Neural cell (in vitro differentiated cells): Measurements from ENCODE around the gene REC8. TPM values are rescaled to one million over a fixed set of nuclear protein-coding genes. Genes with fewer than 3 reads are reported as not detected.
A peak's percentile ranks its signal among the peaks of the same experiment; 100 is the strongest.

Experiments
- H2AFZ ChIP-seq: fragments of 200-600, 300-800 bp; sonication (generic), shearing (Covaris generic); 2 replicates; pipeline ENCODE4 v1.6.0; 2014; ENCODE audit warnings: low read depth, mild to moderate bottlenecking, antibody characterized with exemption, low read length, moderate library complexity
- H3F3A ChIP-seq: fragments of 200-600 bp; shearing (Covaris generic); 2 replicates; pipeline ENCODE4 v1.6.1; 2016; ENCODE audit warnings: mild to moderate bottlenecking, moderate library complexity, mixed read lengths, antibody characterized with exemption, low read length; ENCODE audit not compliant: insufficient read depth, poor library complexity, severe bottlenecking
- H3K27ac ChIP-seq: fragments of 200-600, 300-800 bp; sonication (generic), shearing (Covaris generic); 2 replicates; pipeline ENCODE4 v1.5.1; 2014; ENCODE audit warnings: mild to moderate bottlenecking, low read length, moderate library complexity
- H3K27me3 ChIP-seq: fragments of 300-800, 200-600 bp; sonication (generic), shearing (Covaris generic); 2 replicates; pipeline ENCODE4 v1.6.0; 2014; ENCODE audit warnings: mild to moderate bottlenecking, low read depth, low read length, moderate library complexity; ENCODE audit not compliant: insufficient read depth
- H3K36me3 ChIP-seq: fragments of 300-800, 200-600 bp; sonication (generic), shearing (Covaris generic); 2 replicates; pipeline ENCODE4 v1.5.1; 2014; ENCODE audit warnings: mild to moderate bottlenecking, antibody characterized with exemption, low read length, moderate library complexity; ENCODE audit not compliant: insufficient read depth
- H3K4me2 ChIP-seq: fragments of 300-800, 200-600 bp; sonication (generic), shearing (Covaris generic); 2 replicates; pipeline ENCODE4 v1.6.0; 2014; ENCODE audit warnings: mild to moderate bottlenecking, low read length
- H3K4me3 ChIP-seq: fragments of 300-800, 200-600 bp; sonication (generic), shearing (Covaris generic); 2 replicates; pipeline ENCODE4 v1.5.1; 2014; ENCODE audit warnings: mild to moderate bottlenecking, low read length, moderate library complexity
- H3K79me2 ChIP-seq: fragments of 200-600 bp; shearing (Covaris generic); replicated peaks from 2 replicates; pipeline ENCODE4 v1.6.0; 2014; ENCODE audit warnings: mild to moderate bottlenecking, low read length, moderate library complexity; ENCODE audit not compliant: insufficient read depth
- H3K9ac ChIP-seq: fragments of 300-800, 200-600 bp; sonication (generic), shearing (Covaris generic); 2 replicates; pipeline ENCODE4 v1.6.1; 2016; ENCODE audit warnings: mild to moderate bottlenecking, low read length, mixed read lengths
- H3K9me2 ChIP-seq: fragments of 200-600 bp; shearing (Covaris generic); 2 replicates; pipeline ENCODE4 v1.6.1; 2016; ENCODE audit warnings: mild to moderate bottlenecking, low read length, mixed read lengths; ENCODE audit not compliant: insufficient read depth
- H3K9me3 ChIP-seq: fragments of 200-600, 300-800 bp; sonication (generic), shearing (Covaris generic); 2 replicates; pipeline ENCODE4 v1.6.1; 2016; ENCODE audit warnings: mild to moderate bottlenecking, mixed run types, low read length, moderate library complexity, mixed read lengths
- H4K20me1 ChIP-seq: fragments of 200-600 bp; shearing (Covaris generic); 2 replicates; pipeline ENCODE4 v1.6.1; 2016; ENCODE audit warnings: mild to moderate bottlenecking, mixed run types; ENCODE audit not compliant: insufficient read depth
- EP300 ChIP-seq: fragments of 450-650 bp; conservative IDR thresholded peaks from 2 replicates; pipeline ENCODE4 v1.6.1; 2014; ENCODE audit warnings: antibody characterized with exemption, mild to moderate bottlenecking, moderate library complexity; ENCODE audit not compliant: poor library complexity, severe bottlenecking
- EZH2 ChIP-seq: fragments of 200-600, 300-800 bp; shearing (Covaris generic), sonication (generic); IDR thresholded peaks from 2 replicates; pipeline ENCODE4 v1.6.1; 2014; ENCODE audit warnings: antibody characterized with exemption, low read length, borderline replicate concordance, mild to moderate bottlenecking; ENCODE audit not compliant: insufficient read depth, poor library complexity, severe bottlenecking
- MXI1 ChIP-seq: fragments of 450-650 bp; conservative IDR thresholded peaks from 2 replicates; pipeline ENCODE4 v1.6.1; 2014; ENCODE audit warnings: antibody characterized with exemption, mild to moderate bottlenecking; ENCODE audit not compliant: poor library complexity, severe bottlenecking
- POLR2AphosphoS5 ChIP-seq: IDR thresholded peaks from 2 replicates; pipeline ENCODE4 v1.6.1; 2012
- RAD21 ChIP-seq: fragments of 450-650 bp; conservative IDR thresholded peaks from 2 replicates; pipeline ENCODE4 v1.6.1; 2014; ENCODE audit warnings: antibody characterized with exemption, mild to moderate bottlenecking, moderate library complexity
- SMC3 ChIP-seq: fragments of 450-650 bp; conservative IDR thresholded peaks from 2 replicates; pipeline ENCODE4 v1.6.1; 2014; ENCODE audit warnings: antibody characterized with exemption, mild to moderate bottlenecking, moderate library complexity; ENCODE audit not compliant: poor library complexity
- TAF1 ChIP-seq: IDR thresholded peaks from 2 replicates; pipeline ENCODE4 v1.6.1; 2012; ENCODE audit warnings: low read depth
- polyA plus RNA-seq: library from polyadenylated mRNA; depleted of rRNA; stranded (reverse); fragments of >200 nt; gene quantifications from 2 replicates; pipeline ENCODE4 v1.2.3, GENCODE V29; 2014
- TF ChIP-seq, protein P1 (sequence below): IDR thresholded peaks from 2 replicates; pipeline ENCODE4 v1.6.1; 2012; ENCODE audit warnings: borderline replicate concordance
- TF ChIP-seq, protein P2 (sequence below): fragments of 450-650 bp; IDR thresholded peaks from 2 replicates; pipeline ENCODE4 v1.5.1; 2014; ENCODE audit warnings: antibody characterized with exemption, mild to moderate bottlenecking, moderate library complexity; ENCODE audit not compliant: poor library complexity, severe bottlenecking

REC8 gene
- polyA plus RNA-seq, 1 donor from 2014 or later, result 18.5 TPM

DNA sequence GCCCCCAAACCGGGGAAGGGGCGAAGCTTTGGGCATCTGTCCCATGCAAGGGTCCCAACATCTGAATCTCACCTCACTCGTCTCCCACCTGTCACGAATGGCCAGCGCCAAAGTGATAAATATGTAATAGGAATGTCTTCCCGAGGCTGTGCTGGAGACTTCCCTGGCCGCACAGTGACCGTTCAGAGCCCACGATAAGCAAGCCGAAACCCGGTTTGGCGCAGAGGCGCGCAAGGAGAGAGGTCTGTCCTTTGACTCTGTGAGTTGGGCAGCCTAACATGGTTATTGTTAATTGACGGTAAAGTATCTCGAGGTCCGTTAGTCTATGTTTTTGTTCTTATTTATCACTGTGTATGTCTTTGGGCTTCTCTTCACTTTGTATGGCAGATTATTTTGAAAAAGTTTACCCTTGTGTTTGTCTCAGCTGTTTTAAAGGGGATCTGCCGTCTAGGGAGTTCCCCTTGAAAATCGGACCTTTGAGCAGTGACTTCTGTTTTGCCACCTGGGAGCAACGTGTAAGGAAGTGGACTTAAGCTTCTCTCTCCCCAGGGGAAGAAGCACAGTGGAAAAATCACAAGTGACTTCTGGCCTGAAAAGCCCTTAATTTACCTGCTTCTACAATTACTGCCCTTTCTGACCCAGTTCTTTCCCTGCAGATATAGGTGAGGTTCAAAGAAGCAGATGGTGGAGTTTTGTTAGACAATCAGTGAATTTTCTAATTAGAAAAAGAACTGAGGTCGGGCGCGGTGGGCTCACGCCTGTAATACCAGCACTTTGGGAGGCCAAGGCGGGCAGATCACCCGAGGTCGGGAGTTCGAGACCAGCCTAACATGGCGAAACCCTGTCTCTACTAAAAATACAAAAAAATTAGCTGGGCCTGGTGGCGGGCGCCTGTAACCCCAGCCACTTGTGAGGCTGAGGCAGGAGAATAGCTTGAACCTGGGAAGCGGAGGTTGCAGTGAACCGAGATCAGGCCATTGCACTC is 24.5 kb downstream of the REC8 start:
- H3K79me2 ChIP-seq, result peaks cover 3% of the 10 kb centered on the region
- H2AFZ ChIP-seq, result peak overlapping the region; percentile 73

DNA sequence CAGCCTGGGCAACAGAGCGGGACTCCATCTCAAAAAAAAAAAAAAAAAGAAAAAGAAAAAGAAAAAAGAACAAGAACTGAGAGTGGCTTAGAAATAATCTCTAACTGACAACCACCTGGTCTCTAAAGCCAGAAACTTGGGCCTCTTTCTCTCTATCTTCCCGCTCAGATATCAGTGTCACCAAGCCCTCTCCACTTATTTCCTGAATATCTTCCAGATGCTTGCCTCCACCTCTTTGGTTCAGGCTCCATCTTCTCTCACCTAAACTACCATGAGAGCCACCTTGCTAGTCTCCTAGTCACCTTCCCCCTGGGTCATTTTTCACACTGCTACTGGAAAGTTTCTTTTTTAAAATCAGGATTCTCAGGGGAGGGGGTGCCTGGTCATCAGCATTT is 25.2 kb downstream of the REC8 start:
- Histone ChIP-seq H3K27me3 (no peaks in the 10 kb centered on the region), H3F3A (no peaks in the 10 kb centered on the region), H3K36me3 (no peaks in the 10 kb centered on the region), H3K9ac (no peak overlapping the region), H3K4me2 (no peak overlapping the region), H3K4me3 (peak overlapping the region; percentile 92), H2AFZ (no peak overlapping the region), H3K9me3 (no peaks in the 10 kb centered on the region), H4K20me1 (no peaks in the 10 kb centered on the region), H3K79me2 (peaks cover under 1% of the 10 kb centered on the region), H3K9me2 (no peaks in the 10 kb centered on the region), H3K27ac (no peak overlapping the region)
- TF ChIP-seq MXI1 (no peak), TAF1 (no peak), EZH2 (no peak), SMC3 (no peak), EP300 (no peak), POLR2AphosphoS5 (no peak), RAD21 (no peak)
- TF ChIP-seq, protein P1, sequence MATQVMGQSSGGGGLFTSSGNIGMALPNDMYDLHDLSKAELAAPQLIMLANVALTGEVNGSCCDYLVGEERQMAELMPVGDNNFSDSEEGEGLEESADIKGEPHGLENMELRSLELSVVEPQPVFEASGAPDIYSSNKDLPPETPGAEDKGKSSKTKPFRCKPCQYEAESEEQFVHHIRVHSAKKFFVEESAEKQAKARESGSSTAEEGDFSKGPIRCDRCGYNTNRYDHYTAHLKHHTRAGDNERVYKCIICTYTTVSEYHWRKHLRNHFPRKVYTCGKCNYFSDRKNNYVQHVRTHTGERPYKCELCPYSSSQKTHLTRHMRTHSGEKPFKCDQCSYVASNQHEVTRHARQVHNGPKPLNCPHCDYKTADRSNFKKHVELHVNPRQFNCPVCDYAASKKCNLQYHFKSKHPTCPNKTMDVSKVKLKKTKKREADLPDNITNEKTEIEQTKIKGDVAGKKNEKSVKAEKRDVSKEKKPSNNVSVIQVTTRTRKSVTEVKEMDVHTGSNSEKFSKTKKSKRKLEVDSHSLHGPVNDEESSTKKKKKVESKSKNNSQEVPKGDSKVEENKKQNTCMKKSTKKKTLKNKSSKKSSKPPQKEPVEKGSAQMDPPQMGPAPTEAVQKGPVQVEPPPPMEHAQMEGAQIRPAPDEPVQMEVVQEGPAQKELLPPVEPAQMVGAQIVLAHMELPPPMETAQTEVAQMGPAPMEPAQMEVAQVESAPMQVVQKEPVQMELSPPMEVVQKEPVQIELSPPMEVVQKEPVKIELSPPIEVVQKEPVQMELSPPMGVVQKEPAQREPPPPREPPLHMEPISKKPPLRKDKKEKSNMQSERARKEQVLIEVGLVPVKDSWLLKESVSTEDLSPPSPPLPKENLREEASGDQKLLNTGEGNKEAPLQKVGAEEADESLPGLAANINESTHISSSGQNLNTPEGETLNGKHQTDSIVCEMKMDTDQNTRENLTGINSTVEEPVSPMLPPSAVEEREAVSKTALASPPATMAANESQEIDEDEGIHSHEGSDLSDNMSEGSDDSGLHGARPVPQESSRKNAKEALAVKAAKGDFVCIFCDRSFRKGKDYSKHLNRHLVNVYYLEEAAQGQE, result no peak

More for the DNA sequence above, 24.5 kb downstream of the REC8 start:
- Histone ChIP-seq H3K36me3 (no peaks in the 10 kb centered on the region), H3K4me2 (peak overlapping the region; percentile 74), H3F3A (no peaks in the 10 kb centered on the region), H3K27ac (peak overlapping the region; percentile 92), H3K9me2 (no peaks in the 10 kb centered on the region), H3K27me3 (no peaks in the 10 kb centered on the region), H3K4me3 (peak overlapping the region; percentile 92), H4K20me1 (no peaks in the 10 kb centered on the region), H3K9ac (peak overlapping the region; percentile 93), H3K9me3 (no peaks in the 10 kb centered on the region)
- TF ChIP-seq RAD21 (no peak), TAF1 (no peak), MXI1 (no peak), EZH2 (no peak), EP300 (no peak), SMC3 (no peak), POLR2AphosphoS5 (no peak)
- TF ChIP-seq, protein P2, sequence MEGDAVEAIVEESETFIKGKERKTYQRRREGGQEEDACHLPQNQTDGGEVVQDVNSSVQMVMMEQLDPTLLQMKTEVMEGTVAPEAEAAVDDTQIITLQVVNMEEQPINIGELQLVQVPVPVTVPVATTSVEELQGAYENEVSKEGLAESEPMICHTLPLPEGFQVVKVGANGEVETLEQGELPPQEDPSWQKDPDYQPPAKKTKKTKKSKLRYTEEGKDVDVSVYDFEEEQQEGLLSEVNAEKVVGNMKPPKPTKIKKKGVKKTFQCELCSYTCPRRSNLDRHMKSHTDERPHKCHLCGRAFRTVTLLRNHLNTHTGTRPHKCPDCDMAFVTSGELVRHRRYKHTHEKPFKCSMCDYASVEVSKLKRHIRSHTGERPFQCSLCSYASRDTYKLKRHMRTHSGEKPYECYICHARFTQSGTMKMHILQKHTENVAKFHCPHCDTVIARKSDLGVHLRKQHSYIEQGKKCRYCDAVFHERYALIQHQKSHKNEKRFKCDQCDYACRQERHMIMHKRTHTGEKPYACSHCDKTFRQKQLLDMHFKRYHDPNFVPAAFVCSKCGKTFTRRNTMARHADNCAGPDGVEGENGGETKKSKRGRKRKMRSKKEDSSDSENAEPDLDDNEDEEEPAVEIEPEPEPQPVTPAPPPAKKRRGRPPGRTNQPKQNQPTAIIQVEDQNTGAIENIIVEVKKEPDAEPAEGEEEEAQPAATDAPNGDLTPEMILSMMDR, result no peak
- TF ChIP-seq, protein P1, result no peak
